Stimulated activated CD8-positive, alpha-beta memory T cell treated with anti-CD3 and anti-CD28 coated beads, Interleukin-12 subunit alpha, Interleukin-12 subunit beta, amount 100 ng/mL, for 1 hour (primary cell): Measurements from ENCODE around the gene MRGPRF.
"Not testable (repeated sequence)": the region's sequence is repeated elsewhere in the genome, so short reads cannot be mapped to it uniquely, and the experiment has no call there.

Experiments
- DNase-seq: peaks from one replicate; pipeline ENCODE4 v3.0.0-alpha.2; 2020; ENCODE audit warnings: low read depth

Gene MRGPRF

DNA sequence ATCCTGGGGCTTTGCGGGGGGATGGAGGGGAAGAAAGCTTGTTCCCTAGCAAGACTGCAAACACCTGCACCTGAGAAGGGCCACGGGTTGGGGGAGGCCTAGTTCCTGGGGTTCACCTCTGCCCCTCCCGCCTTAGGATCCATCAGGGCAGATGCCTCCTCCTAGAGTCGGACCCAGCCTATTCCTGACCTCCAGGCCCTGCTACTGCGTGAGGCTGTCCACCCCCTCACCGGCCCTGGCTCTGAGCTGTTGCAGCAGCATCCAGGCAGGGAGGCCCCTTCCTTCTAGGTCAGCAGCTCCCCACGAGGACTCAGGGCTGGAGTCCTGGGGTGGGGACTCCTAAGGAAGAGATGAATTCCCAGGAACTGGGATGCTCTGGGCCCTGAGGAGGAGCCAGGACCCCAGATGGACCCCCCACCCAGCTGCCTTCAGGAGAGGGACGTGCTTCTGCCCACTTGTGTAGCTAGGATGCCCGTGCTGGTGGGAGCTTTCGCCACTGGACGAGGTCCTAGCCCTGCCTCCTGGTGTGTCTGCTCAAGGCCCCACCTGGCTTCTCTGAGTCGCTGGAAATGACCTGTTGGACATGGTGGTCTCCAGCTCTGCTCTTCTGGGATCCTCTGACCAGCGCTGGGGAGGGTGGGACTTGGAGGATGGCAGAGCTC is 10.3 kb downstream of the MRGPRF start:
- DNase-seq, result no peak

GRCh38 chr11:69002110-69002569 is 10.9 kb downstream of the MRGPRF start:
- DNase-seq, result no peak

- no peak for DNase-seq
Measured at GRCh38 chr11:69001243-69002081, 11.6 kb downstream of the MRGPRF start.

GRCh38 chr11:69000831-69001242 is 12.2 kb downstream of the MRGPRF start:
- DNase-seq, result no peak

GRCh38 chr11:69000391-69000790 is 12.7 kb downstream of the MRGPRF start:
- no peak for DNase-seq

DNA sequence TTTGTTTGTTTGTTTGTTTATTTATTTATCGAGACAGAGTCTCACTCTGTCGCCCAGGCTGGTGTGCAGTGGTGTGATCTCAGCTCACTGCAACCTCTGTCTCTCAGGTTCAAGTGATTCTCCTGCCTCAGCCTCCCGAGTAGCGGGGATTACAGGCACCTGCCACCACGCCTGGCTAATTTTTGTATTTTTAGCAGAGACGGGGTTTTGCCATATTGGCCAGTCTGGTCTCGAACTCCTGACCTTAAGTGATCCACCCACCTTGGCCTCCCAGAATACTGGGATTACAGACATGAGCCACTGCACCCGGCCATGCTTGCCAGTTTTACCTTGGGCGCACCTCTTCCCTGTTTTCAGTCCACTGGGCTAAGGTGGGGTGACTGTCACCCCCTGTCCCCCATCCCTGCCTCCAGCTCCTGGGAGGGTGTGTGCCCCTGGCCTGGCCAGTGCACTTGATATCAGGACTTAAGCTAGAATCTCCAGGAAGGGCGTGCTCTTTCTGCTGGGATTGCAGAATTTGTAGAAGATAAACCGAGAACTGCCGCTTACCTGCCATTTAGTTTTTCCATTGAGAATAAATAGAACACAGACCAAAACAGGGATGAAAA is 13.2 kb downstream of the MRGPRF start:
- not testable (repeated sequence) for DNase-seq

DNA sequence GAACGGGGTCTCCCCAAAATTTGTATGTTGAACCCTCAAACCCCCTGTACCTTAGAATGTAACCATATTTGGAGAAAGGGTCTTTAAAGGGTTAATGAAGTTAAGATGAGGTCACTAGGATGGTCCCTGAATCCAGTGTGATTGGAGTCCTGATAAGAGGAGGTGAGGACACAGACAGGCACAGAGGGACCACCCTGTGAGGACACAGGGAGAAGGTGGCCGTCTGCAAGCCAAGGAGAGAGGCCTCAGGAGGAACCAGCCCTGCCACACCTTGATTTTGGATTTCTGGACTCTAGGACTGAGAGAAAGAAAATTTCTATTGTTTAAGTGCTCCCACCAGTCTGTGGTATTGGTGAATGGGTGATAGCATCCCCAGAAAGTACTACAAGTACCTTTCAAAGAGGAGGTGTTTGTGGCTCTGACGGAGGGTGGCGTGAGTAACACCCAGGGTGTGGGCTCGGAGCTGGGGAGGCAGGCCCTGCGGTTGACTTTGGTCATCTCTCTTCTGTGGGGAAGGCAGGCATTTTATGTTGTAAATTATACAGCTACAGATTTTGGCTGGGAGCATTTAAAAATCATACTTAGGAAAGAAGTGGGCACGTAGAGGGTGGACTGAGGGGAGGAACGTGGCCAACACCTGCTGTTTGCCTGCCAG is 13.8 kb downstream of the MRGPRF start:
- DNase-seq, result no peak

DNA sequence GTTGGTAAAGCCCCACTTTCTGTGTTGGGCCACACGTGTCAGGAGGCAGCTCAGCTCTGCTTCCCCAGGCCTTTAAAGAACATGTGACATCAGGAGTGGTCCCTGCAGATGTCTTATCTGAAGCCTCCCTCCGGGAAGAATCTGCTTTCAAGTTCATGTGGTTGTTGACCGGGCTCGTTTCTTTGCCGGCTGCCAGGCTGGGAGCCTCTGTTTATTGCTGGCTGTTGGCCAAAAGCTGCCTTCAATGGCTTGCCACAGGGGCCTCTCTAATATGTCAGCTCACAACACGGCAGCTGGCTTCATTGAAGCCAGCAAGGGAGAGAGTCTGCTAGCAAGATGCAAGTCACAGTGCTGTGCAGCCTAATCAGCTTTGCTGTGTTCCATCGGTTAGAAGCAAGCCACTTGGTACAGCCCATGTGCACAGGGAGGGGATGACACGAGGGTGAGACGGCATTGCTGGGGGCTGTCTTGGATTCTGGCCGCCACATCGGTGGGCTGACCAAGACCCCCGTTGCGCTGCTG is 14.6 kb downstream of the MRGPRF start:
- DNase-seq, result no peak

- no peak for DNase-seq
Measured at GRCh38 chr11:68997995-68998348, 15.1 kb downstream of the MRGPRF start.

DNA sequence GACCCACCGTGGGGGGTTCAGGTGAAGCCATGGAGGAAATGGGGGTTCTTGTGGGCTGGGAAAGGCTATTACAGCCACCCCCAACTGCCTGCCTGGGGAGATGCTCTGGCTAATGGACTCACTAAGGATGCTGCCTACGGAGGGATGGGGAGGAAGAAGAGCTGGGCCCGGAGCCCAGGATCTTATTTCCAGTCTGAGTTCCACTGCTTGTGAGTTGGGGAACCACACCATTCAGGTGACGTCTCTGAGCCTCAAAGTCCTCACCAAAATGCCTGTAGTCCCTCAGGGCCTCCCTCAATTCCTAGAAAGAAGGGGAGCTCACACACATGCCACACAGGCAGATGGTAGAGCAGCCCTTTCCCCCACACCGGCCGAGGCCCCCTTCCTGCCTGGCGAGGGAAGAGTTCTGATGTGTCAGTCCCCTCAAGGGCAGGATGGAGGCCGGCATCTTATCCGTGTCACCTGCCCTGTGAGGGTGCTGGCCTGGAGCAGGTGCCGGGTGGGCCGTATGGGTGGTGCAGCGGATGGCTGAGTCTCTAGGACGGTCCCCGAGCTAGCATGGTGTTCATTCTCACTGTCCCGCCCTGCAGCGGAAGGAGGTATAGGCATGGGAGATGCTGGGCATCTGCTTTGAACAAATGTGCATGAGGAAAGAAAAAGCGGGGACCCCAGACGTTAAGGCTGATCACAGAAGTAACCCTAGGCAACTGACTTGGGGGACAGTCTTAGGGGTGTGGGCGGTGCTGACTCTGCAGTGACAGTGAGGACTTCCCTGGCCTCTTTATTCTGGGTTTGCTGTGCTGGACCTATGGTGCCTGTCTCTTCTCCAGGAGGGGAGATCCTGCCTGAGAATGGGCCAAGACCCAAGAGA is 15.7 kb downstream of the MRGPRF start:
- no peak for DNase-seq

DNA sequence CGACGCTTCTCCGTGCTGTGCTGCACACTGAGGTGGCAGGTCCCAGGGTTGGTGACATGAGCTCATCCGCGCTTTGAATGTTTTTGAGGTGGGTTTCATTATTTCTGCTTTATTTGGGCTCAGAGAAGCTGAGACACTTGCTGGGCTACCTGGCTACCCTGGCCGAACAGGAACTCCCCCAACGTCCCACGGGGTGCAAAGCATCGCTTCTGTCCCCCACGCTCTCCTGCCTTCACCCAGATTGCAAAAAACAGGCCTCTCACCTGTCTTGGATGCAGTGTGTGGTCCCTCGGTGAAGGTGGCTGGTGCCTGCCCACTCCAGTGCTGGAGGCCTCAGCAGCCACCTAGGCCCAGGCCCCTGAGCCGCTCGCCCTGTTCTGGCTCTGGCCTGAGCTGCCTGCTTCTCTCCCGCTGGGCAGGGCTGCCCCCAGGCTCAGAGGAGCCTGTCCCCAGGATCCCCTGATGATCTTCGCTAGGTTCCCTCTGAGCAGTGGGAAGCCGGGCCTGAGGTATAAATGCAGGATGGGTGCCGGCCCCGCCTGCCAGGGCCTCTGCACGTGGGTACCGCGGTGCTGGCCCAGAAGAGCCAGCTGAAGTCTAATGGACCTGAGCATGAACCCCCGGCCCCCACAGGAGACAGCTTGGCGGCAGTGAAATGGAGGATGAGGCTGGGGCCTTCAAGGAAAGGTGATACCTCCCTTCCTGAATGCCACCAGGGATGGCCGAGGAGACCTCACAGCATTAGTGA is 16.5 kb downstream of the MRGPRF start:
- no peak for DNase-seq

DNA sequence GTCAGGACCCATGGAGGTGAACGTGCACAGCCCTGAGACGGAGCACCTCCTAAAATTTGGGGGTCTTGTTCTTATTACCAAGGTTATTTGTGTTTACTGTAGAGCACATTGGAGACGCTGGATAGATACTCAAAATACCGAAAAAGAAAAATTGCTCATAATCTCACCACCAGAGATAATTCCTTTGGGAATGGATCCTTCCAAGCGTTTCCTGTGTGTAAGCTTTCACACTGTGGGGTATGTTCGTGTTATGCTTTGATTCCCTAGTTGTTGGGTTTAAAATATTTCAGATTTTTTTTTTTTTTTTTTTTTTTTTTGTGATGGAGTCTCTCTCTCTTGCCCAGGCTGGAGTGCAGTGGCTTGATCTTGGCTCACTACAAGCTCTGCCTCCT is 18.2 kb downstream of the MRGPRF start:
- DNase-seq, result no peak

DNA sequence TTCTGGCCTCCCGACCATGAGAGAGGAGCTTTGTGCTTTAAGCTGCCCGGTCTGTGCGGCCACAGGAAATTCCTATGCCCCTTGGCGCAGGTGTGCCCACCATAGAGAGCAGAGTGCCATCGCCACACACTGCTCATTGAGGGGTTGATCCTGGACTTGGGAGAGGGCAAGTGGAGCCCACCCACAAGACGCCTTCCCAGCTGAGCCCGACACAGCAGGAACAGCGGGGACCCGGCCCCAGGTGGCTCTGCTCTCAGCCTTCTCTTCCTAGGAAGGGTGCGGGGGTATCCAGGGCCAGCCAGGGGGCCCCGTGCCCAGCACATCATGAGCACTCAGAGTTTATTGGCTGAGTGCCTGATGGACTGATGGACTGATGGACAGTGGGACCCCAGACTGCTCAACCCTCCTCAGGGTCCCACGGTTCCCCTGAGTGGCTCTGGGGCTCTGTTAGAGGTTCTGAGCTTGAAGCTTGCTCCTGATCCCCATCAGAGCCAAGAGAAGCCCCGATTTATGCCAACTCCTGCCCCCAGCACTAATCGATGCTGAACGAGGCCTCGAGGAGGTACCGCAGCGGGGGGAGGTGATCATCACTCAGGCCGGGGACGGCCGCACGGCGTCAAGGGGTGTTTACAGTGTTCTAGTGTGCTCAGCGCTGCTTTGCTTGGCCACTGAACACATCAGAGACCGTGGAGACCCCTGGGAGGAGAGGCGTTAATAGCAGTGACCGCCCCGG is 18.7 kb downstream of the MRGPRF start:
- DNase-seq, result no peak

- DNase-seq, result no peak
Measured at GRCh38 chr11:68993546-68993945, 19.5 kb downstream of the MRGPRF start.

DNA sequence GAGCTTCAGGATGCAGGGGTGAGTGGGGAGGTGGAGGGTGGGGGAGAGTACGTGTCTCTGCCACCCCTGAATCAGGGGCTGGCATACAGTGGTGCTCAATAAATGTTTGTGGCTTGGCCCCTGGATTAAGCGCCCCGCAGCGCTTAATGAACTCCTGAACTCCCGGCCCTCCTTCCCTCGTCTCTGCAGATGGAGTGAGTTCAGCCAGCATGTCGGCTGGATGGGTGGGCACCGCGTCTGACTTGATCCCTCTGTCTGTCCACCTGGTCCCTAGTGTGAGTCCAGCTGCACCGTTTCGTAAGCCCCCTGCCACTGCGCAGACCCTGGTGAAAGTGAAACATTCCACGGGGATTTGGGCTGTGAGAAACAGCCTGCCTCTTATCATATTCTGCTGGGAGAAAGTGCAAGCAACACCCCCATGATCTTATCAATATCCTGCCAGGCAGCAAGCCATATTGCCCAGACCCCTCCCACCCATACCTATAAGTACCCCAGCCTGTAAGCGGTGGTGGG is 20.2 kb downstream of the MRGPRF start:
- DNase-seq, result no peak

DNA sequence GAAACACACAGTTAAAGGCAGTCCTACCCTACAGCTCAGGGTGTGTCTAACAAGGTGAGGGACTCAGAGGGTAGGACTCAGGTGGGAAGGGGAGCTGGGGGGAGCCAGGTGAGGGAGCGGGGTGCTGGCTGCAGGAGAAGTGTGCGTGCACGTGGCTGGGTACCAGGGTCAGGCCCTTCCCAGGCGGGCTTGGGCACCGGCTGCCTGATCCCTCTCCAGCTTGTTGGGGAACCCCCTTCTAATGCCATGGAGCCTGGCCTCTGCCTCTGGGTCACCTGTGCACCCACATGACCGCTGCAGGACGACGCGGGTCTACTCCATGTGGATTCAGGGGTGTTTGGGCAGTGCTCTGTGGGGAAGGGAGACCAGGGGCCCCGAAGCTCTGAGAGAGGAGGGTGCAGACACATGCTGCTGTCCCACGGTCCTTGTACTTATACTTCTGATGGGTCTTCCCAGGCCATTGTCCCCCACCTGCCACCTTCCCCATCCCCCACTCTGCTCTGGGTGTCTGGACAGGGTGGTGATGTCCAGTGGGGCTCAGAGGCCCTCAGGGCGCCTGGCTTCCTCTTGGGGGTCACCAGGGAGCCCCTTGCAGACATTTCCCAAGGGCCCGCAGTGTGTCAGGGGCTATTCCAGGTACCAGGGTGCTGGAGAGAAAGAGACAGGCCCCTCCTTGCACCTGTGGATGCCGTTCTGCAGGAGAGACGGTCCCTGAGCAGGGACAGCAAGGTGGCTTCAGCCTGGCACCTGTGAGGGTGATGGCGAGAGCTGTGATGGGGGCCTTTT is 21.9 kb downstream of the MRGPRF start:
- DNase-seq, result no peak

DNA sequence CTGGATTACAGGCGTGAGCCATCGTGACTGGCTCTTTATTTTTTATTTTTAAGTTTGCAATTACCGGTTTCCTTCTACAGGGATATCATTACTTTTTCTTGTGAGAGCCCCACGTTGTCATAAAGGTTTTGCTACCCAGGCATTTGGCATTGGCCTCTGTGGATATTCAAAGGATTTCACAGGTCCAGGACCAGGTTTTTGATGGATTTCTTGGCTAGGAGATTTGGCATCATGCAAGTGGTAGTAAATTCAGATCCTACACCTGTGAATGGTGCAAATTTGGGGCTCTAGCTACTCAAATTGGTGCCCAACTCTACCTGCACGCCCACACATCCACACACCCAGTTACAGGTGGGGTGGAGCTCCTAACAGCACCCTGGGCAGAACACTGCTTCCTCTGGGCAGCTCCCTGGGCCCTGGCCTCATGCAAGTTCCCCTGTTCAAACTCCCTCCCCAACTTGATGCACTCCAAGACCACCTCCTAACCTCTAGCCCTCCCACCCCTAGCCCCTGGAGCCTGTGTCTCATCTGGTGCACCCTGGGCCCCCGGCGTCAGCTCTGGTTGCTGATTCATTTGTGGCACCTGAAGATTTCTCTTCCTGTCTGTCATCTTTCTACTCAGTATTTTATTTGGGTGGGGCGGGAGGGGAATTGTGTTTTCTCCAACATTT is 23.0 kb downstream of the MRGPRF start:
- no peak for DNase-seq

DNA sequence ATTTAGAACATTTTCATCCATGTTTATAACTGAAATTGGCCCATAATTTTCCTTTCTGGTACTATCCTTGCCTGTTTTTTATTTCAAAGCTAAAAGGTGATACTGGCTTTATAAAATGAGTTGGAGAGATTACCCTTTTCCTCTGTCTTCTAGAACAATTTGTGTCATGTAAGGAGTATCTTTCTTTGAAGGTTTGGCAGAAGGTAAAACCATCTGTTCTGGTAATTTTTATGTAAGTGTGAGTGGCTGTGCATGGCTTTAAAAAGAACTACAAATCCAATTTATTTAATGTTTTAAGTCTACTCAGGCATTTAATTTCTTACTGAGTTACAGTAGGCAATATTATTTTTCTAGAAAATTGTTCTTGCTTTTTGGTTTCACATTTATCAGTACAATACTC is 24.6 kb downstream of the MRGPRF start:
- DNase-seq, result no peak
